T1000 (cell line): ENCODE results near the gene FDX1.
A peak's percentile ranks its signal among the peaks of the same experiment; 100 is the strongest.
"Not testable (repeated sequence)": the region's sequence is repeated elsewhere in the genome, so short reads cannot be mapped to it uniquely, and the experiment has no call there.

ENCODE experiments used
- DNase-seq: peaks from one replicate; lab custom pipeline; 2025; ENCODE audit warnings: mixed read lengths; lab: John Stamatoyannopoulos, UW

FDX1 gene, protein sequence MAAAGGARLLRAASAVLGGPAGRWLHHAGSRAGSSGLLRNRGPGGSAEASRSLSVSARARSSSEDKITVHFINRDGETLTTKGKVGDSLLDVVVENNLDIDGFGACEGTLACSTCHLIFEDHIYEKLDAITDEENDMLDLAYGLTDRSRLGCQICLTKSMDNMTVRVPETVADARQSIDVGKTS

DNA sequence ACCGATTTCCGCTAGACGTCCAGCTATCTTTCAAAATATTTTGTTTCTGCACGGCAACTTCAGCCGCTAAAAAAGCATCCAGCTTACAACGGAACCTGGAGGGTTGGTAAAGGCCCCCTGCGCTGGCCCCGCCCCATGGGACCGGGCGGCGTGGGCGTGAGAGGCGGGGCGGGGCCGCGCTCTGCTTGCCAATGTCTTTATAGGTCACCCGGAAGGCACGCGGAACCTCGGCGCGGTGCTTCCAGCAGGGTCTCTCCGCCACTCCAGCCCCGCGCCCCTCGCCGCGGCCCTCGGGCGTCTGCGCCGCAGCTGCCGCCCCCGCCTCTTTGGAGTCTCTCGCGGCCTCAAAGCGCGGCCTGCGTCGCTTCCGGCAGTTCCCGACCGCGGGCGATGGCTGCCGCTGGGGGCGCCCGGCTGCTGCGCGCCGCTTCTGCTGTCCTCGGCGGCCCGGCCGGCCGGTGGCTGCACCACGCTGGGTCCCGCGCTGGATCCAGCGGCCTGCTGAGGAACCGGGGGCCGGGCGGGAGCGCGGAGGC, at the start of gene FDX1:
Gene FDX1, plus strand, starts transcription at position 218 of the 536 bp plus-strand sequence. Its CDS starts 173 bp downstream, at position 391.
- peak; percentile 50 for DNase-seq

DNA sequence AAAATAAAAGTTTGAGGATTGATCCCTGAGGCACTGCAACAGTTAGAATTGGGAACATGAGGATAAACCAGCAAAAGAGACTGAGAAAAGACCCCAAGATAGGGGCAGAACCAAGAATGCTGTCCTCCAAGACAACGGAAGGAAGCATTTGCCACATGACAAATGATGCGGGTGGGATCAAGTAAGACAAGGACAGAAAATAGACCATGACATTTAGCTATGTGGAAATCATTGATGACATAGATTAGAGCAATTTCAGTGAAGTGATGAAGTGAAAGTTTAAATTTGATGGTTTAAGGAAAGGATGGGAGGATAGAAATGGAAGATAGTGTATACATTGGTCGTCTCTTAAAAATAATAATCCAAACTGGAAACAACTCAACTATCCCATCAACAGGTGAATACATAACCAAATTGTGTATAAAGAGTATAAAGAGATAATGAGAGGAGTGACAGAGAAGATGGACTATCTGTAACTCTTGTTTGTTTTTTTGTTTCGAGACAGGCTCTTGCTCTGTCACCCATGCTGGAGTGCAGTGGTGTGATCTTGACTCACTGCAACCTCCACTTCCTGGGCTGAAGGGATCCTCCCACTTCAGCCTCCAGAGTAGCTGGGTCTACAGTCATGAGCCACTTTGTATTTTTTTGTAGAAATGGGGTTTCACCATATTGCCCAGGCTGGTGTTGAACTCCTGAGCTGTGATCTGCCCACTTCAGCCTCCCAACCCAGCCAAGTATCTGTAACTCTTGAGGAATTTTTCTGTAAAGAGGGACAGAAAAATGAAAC, 48.7 kb upstream of the FDX1 start:
- DNase-seq = no peak

DNA sequence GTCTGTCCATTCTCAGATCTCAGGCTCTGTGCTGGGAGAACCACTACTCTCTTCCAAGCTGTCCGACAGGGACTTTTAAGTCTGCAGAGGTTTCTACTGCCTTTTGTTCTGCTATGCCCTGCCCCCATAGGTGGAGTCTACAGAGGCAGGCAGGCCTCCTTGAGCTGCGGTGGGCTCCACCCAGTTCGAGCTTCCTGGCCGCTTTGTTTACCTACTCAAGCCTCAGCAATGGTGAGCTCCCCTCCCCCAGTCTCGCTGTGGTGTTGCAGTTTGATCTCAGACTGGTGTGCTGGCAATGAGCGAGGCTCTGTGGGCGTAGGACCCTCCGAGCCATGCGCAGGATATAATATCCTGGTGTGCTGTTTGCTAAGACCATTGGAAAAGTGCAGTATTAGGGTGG, 41.5 kb upstream of the FDX1 start:
- not testable (repeated sequence) for DNase-seq

DNA sequence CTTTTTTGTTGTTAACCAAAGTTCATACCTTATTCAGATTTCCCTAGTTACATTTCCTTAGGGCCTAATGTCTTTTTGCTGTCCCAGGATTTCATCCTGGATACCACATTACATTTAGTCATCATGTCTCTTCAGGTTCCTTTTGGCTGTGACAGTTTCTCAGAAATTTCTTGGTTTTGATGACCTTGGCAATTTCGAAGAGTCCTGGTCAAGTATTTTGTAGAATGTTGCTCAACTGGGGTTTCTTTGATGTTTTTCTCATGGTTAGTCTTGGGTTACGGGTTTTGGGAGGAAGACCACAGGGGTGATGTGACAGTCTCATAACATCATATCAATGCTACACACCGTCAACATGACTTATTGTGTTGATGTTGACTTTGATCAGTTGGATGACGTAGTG, 39.8 kb upstream of the FDX1 start:
- DNase-seq = no peak

DNA sequence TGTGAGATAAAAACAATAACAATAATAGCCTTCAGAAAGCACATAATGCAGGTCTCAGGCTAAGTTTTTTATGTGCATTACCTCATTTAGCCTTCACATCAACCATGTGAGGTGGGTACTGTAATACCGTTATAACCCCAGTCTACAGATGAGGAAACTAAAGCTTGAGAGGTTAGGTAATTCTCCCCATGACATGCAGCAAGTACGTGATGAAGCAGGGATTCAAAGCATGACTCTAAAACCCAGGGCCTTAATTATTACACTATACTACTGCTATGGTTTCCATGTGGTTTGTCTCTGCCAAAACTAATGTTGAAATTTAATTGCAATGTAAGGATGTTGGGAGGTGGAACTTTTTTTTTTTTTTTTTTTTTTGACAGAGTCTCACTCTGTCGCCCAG, 37.7 kb upstream of the FDX1 start:
- no peak for DNase-seq

DNA sequence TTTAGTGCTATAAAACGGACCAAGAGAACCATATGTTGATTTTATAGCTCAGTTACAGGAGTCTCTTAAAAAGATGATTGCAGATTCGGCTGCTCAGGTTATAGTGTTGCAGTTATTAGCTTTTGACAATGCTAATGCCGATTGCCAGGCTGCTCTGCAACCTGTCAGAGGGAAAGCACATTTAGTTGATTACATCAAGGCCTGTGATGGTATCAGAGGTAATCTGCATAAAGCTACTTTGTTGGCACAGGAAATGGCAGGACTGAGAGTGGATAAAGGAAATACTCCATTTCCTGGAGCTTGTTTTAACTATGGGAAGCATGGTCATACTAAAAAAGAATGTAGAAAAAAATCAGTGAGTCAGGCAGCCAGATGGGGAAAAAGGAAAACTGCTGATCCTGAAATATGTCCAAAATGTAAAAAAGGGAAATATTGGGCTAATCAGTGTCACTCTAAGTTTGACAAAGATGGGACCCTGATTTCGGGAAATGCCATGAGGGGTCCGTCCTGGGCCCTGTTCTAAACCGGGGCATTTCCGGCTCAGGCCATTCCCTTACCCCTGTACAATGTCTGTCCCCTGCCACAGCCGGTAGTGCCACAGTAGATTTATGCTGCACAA, 32.0 kb upstream of the FDX1 start:
- DNase-seq = not testable (repeated sequence)

DNA sequence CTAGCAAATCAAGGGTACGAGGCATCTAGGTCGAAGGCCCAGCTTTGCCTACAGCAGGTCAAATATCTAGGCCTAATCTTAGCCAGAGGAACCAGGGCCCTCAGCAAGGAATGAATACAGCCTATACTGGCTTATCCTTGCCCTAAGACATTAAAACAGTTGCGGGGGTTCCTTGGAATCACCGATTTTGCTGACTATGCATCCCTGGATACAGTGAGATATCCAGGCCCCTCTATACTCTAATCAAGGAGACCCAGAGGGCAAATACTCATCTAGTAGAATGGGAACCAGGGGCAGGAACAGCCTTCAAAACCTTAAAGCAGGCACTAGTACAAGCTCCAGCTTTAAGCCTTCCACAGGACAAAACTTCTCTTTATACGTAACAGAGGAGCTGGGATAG, 26.2 kb upstream of the FDX1 start:
- DNase-seq = not testable (repeated sequence)

DNA sequence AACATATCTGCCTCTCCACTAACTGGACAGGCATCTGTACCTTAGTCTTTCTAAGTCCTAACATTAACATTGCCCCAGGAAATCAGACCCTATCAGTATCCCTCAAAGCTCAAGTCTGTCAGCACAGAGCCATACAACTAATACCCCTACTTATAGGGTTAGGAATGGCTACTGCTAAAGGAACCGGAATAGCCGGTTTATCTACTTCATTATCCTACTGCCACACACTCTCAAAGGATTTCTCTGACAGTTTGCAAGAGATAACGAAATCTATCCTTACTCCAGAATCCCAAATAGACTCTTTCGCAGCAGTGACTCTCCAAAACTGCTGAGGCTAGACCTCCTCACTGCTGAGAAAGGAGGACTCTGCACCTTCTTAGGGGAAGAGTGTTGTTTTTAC, 24.1 kb upstream of the FDX1 start:
- not testable (repeated sequence) for DNase-seq

DNA sequence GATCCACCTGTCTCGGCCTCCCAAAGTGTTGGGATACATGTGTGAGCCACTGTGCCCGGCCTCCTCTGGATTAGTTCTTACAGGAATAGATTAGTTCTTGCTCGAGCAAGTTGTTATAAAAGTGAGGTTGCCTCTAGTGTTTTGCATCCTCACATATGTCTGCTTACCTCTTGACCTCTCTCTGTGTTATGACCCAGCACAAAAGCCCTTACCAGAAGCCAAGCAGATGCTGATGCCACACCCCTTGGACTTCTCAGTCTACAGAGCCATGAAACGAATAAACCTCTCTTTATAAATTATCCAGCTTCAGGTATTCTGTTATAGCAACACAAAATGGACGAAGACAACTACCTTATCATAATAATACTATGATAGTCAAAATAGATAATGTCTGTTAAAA, 22.4 kb upstream of the FDX1 start:
- no peak for DNase-seq

DNA sequence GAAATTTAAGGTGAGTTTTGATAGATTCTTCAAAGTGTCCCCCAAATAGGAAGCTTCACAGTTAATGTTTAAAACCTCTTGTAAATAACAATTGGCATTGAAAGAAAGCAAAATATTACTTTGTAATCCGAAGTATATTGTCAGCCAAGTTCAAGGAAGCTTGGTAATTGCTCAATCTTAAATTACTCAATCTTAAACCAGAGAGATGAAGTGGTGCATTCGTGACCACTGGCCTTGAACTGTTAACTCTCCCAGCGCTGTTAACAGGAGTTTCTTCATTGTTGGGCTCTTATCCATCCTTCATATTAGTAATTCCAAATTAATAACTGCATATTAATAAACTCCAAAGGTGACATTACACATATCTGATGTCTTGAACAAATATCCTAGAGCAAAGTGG, 20.6 kb upstream of the FDX1 start:
- DNase-seq = no peak

DNA sequence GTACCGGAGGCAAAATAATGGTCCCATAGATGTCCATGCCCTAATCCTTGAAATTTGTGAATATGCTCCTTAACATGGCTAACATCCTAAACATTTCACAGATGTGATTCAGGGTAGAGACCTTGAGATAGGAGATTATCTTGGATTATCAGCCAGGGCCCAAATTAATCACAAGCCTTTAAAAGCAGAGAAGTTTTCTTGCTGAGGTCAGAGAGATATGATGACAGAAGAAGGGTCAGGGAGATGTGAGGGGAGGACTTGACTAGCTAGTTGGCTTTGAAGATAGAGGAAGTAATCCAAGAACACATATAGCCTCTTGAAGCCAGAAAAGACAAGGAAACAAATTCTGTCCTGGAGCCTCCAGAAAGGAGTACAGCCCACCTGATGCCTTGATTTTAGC, 19.1 kb upstream of the FDX1 start:
- no peak for DNase-seq

DNA sequence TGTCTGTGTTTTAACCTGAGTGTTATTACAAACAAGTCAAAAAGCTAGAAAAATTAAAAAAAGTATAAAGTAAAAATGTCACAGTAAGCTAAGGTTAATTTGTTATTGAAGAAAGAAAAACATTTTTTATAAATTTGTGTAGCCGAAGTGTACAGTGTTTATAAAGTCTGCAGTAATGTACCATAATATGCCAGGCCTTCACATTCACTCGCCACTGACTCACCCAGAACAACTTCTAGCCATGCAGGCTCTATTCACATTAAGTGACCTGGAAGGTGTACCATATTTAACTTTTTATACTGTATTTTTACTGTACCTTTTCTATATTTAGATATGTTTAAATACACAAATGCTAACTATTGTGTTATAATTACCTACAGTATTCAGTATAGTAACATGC, 14.7 kb upstream of the FDX1 start:
- DNase-seq = no peak

DNA sequence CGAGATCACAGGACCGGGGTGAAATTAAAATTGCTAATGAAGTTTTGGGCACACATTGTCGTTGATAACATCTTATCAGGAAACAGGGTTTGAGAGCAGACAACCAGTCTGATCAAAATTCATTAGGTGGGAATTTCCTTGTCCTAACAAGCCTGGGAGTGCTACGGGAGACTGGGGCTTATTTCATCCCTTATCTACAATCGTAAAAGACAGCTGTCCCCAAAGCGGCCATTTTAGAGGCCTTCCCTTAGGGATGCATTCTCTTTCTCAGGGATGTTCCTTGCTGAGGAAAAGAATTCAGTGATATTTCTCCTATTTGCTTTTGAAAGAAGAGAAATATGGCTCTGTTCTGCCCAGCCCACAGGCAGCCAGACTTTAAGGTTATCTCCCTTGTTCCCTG, 8.1 kb upstream of the FDX1 start:
- not testable (repeated sequence) for DNase-seq

DNA sequence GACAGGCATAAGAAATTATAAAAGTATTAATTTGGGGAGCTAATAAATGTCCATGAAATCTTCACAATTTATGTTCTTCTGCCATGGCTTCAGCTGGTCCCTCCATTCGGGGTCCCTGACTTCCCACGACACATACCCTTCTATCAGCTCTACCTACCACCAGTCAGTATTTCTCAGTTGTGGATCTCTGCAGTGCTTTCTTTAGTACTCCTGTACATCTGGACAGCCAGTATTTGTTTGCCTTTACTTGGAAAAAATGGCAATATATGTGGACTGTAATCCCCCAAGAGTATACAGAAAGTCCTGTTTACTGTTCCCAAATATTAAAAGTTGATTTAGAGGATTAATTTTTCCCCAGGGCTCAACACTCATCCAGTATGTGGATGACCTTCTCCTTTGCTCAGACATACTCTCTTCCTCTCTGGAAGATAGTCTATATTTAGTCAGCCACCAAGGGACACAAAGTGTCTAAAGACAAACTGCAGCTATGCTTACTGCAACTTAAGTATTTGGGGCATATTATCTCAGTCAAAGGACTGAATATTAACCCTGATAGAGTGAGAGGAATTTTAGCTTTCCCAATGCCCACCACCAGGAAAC, 7.3 kb upstream of the FDX1 start:
- no peak for DNase-seq

DNA sequence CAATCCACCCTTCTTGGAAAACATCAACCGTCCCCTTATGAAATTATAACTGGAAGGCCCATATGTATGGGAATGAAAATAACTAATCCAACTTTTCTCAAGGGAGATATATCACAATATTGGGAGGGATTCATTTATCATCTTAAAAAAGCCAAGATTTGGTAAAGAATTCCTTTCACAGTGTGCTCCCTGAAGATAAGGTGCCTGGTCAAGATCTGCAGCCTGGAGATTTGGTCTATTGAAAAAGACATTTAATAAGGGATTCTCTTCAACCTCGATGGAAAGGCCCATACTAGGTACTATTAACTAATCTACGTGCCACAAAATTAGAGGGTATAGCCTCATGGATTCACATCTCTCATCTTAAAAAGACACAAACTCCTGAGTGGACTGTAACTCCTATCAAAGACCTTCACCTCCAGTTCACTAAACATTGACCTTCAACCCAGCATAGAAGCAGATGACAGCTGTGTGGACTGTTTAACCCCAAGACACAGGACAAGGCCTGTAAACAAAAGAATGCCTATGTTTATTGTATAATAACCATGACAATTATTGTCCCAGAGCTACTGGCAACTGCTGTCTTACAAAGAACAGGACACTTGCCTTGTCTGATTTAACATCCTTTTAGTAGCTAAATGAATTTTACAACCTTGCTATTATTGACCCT, 4.8 kb upstream of the FDX1 start:
- DNase-seq = no peak

DNA sequence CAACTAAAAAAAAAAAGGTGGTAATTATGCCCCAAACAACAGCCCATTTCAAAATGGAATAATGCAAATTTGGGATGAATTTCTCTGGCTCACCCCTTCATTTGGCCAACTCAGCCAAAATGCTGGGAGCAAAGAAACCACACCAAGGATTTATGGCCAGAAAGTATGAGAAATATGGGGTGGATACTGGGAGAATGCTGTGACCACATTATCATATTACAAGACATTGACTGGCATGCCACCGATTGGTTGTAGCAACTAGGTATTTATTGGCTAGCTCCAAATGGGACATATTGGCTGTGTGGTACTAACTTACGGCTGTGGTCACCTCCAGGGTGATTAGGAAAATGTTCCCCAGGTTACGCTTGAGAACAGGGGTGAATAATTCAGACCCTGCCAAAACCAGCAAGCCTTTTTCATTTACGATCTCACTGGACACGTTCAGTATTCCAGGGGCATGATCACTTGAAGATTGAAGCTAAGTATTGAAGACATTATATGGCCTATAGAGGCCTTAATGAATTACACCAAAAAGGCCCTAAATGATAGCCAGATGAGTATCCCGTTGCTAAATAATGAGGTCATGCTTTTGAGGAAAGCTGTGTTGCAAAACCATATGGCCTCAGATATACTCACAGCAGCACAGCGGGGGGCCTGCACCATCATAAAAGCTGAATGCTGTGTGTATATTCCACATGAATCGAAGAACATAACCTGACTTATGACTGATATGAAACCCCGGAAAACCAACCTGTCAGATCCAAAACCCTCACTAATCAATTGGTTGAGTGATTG, 3.8 kb upstream of the FDX1 start:
- DNase-seq = peak; percentile 33

DNA sequence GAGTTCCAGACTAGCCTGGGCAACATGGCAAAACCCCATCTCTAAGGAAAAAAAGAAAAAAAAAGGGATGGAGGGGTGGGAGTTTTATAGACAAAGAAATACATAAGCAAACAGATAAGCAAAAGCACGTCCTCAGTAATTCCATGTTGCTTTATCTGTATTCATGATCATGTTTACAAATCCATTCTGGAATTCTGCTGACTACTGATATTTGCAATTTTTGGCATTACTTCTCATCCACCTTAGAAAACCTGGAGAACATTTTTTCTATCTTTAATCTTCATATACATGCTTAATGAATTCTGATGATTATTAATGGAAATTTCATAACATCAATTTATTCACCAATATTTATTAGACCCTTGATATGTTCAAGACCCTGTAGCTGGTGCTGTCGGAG, 1.7 kb upstream of the FDX1 start:
- no peak for DNase-seq

DNA sequence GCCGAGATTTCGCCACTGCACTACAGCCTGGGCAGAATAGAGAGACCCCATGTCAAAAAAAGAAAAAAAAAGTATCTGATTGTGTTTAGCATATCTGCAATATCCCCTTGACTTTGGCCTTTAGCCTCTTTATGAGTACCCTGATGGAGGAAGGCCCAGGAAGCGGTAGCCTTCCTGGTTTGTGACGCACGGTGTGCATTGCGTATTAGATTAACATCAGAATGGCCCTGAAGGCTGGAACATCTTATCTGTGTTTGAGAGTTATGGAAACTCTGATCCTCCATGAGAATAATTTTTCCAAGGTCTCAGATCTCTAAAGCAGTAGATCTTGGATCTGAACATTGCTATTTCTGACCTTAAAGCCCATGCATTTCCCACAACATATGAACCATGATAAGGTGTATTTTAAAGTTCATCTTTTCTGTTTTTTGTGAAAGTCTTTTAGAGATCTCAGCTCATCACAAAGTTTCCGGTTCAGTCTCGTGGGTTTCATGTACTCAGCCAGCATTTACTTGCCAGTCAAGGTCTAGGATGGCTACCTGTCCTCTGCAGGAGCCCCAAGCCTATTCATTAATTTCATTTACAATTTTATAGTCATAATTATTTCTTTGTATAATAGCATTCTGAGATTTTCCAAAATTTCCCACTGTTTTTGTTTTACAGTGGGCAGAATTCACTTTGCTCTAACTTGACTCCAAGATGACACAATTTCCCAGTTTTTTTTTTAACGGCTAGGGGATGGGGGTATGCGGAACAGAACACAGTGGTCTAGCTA, 605 bp upstream of the FDX1 start:
- DNase-seq = no peak

DNA sequence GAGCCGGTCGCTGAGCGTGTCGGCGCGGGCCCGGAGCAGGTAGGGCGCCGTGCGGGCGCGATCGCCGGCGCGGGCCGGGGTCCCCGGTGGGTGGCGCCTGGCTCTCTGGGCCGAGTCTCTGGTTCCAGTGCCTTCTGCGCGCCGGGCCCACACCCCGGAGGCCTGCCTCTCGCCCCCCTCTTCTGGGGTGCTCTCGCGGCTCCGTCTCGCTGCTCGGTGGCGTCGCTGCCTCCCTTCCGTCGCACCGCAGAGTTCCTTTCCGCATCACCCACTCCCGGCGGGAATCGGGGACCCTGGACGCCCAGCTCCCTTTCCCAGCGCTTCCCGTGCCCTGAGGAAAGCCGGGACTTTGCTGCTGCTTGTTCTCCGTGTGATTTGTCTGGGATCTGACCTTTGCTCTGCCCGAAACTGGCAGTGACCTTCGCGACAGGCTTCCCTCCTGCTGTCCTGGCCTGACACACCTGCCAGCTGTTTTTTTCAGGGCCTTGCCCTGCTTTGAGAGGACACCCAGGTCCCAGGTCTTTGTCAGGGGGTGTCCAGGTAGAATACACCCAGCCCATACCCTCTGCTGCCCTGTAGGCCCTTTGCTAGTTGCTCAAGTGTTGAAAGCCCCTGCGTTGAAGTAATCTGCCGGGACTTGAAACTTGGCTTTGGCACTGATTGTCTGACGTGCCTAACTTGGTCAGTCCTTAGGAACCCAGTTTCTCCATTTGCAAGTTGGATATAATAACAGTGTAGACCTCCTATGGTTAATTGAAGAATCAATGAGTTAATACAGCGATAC, 711 bp downstream of the FDX1 start:
- DNase-seq = no peak
